NCI-H82 treated with DMSO at 0.1 percent for 48 hours (cell line): ENCODE results near the gene RALGAPA2.

Experiments used
- DNase-seq: peaks from one replicate; lab custom pipeline; 2025; ENCODE audit not compliant: unreplicated experiment; lab: John Stamatoyannopoulos, UW

The RALGAPA2 gene

GRCh38 chr20:20585146-20585545, 127.3 kb downstream of the RALGAPA2 start:
- DNase-seq, result no peak

DNA sequence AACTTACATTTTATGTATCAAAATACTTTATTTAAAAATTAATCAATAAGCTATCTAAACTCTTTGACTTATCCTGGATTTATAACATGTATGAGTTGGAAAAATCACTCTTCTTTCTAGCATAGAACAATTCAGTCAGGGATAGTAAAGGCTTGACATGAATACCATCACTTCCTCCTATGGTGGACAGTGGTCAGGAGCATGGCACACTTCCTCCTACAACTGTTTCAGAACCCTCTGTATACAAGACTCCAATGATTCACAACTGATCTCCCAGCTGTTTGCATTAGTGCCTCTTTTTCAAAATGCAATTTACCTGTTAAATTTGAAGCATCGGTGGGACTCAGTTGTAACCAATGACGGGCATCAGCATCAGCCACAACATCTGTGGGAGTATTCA, 129.7 kb downstream of the RALGAPA2 start:
- DNase-seq, result no peak

GRCh38 chr20:20580139-20580538, 132.3 kb downstream of the RALGAPA2 start:
- no peak for DNase-seq

- DNase-seq, result no peak
Measured at GRCh38 chr20:20578838-20579237, 133.6 kb downstream of the RALGAPA2 start.

- DNase-seq, result no peak
Measured at GRCh38 chr20:20573797-20574196, 138.6 kb downstream of the RALGAPA2 start.

GRCh38 chr20:20571068-20571780, 141.2 kb downstream of the RALGAPA2 start:
- no peak for DNase-seq

DNA sequence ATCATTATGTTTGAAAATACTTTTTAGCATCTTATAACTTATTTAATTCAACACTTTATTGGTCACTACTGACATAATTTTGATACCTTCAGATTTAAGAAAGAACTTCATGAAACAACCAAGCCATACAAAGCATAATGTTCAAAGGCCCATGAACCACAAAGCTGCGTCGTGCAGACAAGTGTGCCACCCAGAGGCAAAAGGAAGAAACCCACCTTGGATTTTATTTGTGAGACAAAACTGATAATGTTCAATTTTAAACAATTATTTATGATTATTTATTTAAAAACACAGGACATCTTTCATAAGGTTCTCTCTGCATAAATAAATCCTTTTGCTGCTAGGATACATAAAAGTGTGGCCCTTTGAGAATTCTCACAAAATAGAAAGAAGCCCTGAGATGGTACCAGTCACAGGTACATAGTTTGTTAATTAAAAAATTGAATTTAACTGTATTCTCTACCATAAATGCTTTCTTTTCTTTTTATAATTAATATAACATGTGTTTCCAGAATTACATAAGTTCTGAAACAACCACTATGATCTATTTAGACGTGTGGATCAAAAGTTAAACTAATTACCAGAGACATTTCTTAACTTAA, 143.7 kb downstream of the RALGAPA2 start:
- DNase-seq, result peak; percentile 33

GRCh38 chr20:20567712-20568111, 144.7 kb downstream of the RALGAPA2 start:
- no peak for DNase-seq

DNA sequence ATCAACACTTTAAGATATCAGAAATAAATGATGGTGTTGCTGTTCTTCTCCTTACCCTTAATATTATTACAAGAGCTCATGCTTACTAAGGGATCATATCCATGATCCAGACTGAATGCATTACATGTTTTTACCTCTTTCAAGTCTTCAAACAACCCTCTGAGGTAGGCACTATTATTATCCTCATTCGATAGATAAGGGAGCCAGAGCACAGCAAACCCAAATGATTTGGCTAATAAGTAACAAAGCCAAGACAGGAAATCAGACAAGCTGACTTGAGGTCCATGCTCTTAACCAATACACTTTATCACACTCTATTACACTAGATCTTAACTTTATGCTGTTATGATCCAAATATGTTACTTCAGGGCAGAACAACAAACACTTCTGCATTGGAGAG, 145.9 kb downstream of the RALGAPA2 start:
- DNase-seq, result no peak

- no peak for DNase-seq
Measured at GRCh38 chr20:20564279-20564678, 148.2 kb downstream of the RALGAPA2 start.

DNA sequence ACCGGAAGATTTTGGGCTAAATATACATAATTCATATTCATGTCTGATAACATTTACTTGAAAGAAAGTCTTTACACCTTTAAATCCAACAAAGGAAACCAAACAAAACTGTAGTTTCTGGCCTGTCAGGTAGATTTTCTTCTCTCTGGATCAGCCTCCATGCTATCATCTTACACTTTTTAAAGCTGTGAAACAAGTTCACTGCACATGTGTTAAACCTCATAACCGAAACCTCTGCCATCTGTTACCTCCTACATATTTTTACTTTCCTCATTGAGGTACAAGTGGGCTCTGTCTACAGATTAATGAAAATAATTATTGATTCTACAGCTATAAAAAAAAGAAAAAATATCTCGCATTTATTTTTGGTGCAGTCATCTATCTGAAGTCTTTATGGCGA, 149.9 kb downstream of the RALGAPA2 start:
- no peak for DNase-seq

- DNase-seq, result no peak
Measured at GRCh38 chr20:20561841-20562240, 150.6 kb downstream of the RALGAPA2 start.

- DNase-seq, result no peak
Measured at GRCh38 chr20:20561172-20561571, 151.3 kb downstream of the RALGAPA2 start.

GRCh38 chr20:20557406-20557805, 155.0 kb downstream of the RALGAPA2 start:
- DNase-seq, result no peak

DNA sequence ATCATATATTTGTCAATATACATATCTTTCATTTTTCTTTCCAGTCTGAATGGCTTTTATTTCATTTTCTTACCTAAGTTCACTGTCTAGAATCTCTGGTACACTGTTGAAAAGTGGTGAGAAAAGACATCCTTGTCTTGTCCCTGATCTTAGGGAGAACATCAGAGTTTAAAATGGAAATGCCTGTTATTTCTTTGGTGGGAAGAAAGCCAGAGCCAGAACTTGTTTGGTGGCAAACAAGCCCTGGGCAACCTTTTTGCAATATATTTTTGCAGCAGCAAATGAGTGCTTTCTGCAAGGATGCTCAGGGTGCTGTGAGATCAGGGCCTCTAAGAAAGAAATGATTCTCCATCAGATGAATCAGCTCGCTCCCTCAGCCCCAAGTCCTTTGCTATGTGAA, 156.6 kb downstream of the RALGAPA2 start:
- DNase-seq, result no peak

DNA sequence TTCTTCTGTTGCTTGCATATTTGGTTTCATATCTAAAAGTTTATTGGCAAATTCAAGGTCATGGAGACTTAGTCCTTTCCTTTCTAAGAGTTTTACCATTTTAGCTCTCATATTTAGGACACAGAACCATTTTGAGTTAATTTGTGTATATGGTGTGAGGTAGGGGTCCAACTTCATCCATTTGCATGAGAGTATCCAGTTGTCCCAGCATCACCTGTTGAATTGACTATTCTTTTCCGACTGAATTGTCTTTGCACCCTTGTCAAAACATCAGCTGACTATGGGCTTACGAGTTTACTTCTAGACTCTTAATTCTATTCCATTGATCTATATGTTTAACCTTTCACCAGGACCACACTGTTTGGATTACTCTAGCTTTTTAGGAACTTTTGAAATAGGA, 157.5 kb downstream of the RALGAPA2 start:
- DNase-seq, result no peak

DNA sequence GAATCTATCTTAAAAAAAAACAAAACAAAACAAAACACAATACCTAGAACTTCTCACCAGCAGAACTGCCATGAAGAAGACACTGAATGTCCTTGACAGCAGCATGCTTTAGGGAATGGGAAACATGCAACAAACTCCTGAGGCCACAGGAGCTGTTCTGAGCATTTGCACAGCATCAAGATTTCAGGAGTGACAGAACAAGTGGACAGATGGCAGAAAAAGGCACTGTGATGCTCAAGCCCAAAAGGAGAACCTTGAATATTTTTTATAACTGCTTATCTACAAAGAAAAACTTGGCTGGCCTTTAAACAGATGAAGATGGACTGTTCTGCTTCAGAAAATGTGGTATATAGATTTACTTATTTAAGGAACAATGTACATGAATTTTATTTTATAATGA, 158.9 kb downstream of the RALGAPA2 start:
- DNase-seq, result no peak

DNA sequence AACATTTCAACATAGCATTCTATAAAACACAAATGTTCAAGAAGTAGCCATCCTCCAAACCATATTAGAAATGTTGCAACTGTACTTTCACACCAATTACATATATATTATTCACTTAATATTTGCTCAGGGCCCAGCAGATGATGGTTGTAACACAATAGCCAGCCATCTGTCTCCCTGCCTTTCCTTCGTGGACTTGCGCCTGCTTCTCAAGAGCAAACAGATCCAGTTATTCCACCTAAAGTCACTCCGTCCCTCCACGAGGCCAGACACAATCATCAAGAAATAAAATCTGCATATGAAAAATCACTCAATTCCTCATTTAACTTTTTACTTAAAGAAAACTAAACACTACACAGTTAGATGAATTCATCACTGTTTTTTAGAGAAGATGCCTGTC, 160.4 kb downstream of the RALGAPA2 start:
- peak; percentile 66 for DNase-seq

DNA sequence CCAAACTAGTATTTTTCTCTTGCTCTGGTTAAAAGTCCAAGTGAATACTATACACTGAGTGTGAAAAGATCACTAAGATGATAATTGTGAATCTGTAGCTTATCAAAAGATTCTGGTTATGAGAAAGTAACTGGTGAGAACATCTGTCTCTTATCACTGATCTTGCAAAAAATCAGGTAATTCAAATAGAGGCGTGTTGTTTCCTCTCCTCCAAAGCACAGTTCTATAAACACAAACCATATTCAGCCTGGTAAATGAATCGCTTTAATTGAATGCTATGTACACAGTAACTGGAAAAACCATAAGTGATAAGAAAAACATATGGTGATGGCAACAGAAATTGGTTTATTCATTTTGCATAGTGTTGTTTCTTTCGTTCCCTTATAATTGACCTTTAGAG, 161.0 kb downstream of the RALGAPA2 start:
- DNase-seq, result no peak

DNA sequence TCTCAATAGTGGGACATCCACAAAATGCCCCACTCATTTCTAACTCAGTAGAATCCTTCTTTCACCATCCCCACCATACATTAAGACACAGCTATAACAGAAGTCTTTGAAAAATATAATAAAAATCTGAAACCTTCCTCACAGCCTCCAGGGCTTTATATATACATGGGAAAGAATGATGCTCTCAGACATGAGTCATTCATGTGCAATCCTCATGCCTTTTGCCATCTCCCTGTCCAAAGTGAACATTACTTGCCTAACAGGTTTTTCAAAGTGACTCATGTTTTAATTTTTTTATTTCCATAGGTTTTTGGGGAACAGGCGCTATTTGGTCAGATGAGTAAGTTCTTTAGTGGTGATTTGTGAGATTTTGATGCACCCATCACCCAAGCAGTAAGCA, 162.7 kb downstream of the RALGAPA2 start:
- no peak for DNase-seq

DNA sequence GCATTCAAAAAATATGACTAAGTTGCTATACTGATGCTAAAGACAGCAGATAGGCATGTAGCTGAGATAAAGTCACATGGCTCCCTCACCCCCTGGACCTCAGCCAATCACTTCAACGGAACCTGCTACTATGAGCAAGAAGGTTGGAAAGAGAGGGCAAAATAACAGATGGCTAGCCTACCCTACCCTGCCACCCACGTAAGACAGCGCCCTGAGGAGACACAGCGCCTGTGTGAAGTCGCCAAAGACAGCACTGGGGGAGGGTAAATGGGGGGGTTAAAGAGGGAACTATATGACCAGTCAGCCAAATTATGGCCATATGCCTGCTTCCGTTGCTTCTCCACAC, 163.2 kb downstream of the RALGAPA2 start:
- peak; percentile 57 for DNase-seq

DNA sequence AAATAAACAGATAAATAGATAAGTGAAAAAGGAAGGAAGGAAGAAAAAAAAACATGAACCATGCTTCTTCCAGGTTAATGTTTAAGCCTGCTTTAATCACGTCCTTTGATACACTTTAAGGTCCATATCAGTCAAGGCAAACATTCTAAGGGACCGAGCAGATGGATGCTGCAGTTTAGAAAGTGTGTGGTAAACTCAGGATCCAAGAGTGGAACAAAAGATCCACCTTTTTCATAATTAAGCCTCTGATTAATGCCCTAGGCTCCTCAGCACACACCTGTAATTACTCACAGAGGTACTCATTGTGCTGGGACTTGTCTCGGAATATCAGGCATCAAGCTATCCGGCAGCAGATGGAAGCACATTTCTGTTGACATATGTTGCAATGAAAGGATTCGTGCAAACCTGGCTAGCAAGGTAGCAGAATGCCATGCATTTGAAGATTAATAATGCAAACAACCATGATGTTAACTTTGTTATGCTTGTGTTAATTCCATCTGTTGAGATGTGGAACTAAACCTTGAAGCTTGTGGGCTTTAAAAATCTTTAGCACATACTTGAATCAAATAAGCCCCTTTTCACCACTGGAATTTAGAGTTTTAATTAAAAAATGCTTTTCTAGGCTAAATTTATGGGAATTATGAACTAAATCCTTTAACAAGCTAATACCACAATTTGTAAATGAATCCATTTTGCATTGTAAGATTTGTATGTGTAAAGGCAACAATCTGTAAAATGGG, 163.7 kb downstream of the RALGAPA2 start:
- DNase-seq, result no peak
